Activated naive CD4-positive, alpha-beta T cell (primary cell): ENCODE measurements around the gene SLC4A1AP.

ENCODE experiments used
- DNase-seq, 4 experiments: peaks; one replicate each; lab custom pipeline; 2025; lab: John Stamatoyannopoulos, UW

Gene SLC4A1AP

DNA sequence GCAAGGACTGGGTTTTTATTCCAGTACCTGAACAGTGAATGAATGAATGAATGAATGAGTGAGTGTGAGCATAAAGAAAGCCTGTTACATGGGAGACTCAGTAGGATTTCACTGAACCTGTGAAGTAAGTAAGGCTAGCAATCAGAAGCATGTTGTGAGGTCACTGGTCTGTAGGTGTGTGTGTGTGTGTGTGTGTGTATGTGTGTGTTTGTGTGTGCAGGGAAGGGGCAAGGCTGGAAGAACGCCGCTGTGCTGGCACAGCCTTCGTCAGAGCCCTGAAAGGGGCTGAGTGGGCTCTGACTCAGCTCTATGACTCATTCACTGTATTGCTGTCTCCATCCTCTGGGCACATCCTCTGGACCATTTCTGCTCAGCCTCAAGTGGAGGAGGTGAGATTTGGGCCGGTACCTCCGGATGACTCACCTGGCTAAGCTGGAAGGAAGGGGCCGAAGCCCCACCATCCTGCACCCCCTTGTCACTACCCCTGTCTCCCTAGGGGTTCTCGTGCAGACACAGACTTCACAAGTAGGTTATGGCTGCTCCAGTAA, 56.4 kb downstream of the SLC4A1AP start:
- DNase-seq: no peak

DNA sequence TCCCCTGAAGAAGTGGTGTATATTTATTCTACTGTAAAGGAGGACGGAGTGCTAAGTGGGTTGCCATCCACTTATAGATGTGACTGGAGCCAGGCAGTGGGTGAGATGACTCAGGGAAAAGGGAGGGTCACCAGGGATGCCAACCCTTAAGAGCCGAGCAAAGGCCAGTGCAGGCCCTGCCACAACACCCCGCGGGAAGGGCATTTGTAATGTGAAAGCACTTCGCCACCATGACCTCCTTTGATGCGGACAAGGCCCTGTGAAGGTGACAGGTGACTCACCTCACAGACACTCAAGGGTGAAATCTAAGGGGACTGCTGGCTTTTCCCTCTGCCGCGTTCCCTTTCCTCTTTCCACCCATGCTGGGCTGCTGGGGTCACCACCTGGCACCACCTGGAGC, 57.6 kb downstream of the SLC4A1AP start:
- no peak for DNase-seq

DNA sequence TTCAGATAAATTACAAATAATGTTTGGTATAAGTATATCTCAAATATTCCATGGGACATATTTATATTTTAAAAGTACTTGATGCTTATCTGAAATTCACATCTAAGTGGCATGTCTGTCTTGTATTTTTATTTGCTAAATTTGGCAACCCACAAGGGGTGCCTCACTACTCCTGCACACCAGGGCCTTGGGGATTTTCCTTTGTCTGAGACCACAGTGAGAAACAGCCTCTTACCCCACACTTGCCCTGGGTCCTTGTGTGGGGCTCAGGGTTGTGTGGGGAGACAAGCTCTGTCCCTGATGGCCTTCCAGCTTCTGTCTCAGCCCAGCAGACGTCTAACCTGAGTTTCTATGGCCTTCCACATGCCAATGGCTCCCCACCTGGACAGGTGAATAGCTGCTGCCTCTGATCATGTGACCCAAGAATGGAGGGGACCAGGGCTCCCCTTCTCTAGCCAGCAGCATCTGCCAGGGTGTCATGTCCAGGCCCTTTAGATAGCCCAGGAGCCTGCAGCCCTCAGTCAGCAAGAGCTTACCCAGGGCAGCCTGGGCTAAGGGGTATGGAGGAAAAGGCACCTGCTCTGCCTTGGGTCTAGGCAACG, 58.3 kb downstream of the SLC4A1AP start:
- no peak for DNase-seq

DNA sequence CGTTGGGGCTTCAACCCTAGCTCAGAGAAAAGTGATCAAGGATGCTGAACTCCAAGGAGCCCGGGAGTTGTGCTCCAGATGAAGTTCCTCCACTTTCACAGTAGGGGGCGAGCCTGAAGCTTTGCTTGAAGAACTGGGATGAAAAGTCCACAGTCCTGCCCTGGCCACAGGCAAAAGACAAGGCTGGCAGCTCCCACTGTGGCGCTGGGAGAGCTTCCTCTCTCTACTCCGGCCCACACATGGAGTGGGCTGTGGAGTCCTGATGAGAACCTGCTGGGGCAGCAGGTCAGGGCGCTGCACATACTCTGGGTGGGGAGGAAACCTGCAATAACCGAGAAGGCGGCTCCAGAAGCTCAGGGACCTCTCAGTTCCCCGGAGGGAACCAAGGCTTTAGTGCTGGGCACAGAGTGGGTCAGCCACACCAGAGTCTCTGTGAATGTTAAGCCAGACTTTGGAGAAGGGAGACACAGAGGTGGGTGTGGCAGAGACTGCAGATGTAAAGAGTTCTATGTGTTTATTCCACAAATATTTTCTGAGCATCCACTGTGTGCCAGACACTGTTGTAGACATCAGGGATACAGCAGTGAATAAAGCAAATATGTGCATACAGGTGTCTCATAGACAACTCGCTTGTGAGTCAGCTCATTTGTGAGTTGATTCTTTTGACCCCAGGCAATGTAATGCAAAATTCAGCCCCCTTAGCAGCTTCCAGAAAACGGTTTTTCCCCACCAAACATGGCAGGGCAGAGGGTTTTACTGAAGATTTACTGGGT, 59.9 kb downstream of the SLC4A1AP start:
- DNase-seq: no peak

DNA sequence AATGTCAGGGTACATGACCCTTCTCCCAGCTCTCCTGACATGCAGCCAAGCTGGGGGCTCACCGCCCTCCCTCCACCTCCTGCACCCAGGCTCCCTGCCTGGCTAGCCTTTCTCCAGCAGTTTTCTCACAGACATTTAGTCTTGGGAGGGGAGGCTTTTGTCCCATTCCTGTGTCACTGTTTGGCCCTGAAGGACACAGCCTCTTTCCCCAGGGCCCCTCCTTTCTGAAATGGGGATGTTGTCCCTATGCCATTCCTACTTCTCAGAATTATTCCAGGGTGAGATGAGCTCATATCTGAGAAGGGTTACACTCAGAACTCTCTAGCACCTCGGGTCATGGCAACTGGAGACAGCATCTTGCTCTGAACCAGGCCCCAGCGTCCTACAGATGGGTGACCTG, 60.5 kb downstream of the SLC4A1AP start:
- no peak for DNase-seq

DNA sequence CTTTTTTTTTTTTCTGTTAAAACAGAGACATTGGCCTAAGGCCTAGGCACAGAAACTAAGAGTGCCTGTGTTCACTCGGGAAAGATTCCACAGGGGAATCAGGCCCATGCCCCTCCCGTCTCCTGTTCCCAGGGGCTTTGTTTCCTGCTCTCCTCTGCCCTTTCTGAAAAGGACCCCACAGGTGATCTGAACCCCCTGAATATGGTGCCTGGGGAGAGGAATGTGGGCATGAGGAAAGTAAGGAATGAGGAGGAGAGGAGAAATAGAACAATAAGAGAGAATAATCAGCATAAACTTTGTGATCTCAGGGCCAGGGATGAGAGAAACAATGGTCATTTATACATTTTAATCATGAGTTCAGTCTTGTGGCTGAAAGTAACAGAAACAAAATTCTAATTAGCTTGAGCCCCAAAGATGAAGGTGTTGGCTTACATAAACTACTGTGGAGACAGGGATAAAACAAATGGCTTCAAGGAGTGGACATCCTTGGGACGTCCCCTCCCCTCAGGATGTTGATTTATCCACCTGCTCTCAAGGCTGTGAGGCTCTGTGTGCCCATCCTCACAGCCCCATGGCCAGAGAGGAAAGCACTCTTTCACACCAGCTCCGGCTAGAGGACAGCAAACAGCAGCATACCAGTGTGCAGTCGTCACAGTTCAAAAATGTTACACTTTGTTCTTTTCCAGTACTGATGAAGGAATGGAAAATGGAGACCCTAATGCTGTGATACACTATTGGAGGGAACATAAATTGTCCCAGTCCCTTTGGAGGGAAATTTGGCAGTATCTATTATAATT, 61.4 kb downstream of the SLC4A1AP start:
- no peak for DNase-seq

DNA sequence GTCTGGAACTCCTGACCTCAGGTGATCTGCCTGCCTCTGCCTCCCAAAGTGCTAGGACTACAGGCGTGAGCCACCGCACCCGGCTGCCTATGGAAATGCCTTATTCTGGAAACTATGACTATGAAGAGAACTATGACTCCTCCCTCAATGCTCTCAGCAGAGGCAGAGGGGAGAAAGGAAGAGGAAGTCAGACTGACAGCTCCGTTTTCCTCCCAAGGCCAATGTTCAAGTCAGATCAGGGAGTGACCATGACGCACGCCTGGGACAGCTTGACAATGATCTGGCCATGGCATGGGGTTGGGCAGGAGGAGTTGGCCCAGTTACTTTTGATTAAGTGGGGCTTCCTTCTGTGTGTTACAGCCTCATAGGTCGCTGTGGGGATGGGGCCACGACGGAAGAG, 63.6 kb downstream of the SLC4A1AP start:
- DNase-seq: no peak

DNA sequence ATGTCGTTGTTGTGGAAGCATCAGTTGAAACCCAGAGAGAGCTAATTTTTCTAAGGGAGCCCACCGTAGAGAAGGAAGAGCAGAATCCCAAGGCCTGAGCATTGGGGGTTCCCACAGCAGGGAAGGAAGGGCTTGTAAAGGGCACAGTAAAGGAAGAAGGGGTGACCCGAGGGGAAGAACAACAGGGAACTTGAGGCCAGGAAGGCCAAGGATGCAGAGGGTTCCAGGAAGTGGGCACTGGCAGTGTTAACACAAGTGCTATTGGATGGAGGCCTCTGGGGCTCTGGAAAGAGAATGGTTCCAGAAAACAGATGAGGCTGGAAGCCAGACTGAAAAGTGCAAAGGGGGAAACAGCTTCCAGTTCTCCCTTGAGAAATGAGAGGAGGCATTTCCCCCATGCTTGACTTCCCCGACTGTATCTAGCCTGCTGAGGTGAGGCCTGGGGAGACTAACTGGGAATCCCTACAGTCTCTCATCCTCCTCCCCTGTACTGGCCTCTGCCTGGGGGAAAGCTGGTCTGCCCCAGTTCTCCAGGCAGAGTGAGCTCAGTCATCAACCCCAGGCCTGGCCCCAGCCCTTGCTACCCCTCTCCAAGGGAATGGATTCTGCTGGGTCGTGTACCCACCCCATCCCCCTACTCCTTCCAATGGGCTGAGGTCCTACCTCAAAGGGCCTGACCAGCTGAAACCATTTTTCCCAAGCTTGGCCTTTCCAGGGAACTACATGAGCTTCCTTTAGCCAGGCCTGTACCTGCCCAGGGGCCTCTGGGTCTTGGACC, 64.6 kb downstream of the SLC4A1AP start:
- DNase-seq: no peak

DNA sequence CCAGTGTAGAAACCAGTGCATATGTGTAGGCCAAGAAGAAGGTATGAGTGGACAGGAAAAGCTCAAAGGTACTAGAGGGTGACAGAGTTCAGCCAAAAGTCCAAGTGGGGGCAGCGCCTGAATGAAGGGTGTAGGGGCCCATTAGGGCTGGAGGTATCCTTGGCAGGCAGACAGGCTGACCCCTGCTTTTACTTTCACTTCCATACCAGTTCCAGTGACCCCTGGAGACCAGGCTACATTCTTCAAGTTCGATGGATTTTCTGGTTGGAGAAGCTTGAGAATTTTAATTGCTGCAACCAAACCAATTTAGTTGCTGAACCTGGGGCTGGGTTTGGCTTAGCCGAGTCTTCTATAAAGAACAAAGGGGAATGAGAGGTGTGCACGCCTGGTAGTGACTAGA, 65.5 kb downstream of the SLC4A1AP start:
- DNase-seq: no peak

DNA sequence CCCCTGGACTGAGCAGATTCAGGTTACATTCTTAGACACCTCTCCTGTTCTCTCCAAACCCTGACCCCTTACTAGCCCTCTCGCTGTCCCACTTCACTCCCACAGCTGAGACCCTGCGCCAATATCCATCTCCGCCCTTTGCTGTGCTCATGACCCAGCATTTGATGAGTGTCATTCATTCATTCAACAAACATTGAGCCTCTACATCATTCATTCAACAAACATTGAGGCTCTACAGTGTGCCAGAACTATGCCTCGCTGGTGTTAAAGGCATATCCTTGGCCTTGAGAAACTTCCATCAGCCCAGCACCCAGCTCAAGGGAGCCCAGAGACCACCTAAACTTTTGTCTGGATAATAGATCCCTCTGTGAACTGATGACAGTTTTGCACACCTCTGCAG, 65.9 kb downstream of the SLC4A1AP start:
- DNase-seq: no peak

DNA sequence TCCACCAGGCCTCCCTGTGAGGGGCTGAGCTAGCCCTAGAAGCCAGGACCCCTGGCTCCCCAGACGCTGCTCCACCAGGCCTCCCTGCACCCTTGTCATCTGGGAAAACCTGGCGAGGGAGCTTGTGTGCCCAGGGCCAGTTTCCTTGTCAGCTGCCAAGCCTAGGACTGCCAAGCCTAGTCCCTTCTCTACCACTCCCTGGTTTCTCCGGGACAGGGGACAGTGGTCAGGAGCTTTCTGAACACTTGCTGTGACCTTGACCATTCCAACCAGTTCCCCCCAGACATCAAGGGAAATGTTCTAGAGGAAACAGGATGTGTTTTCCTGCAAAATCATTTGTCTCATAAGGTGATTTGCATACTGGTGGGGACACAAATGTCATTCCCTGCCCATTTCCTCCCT, 66.6 kb downstream of the SLC4A1AP start:
- DNase-seq: no peak

DNA sequence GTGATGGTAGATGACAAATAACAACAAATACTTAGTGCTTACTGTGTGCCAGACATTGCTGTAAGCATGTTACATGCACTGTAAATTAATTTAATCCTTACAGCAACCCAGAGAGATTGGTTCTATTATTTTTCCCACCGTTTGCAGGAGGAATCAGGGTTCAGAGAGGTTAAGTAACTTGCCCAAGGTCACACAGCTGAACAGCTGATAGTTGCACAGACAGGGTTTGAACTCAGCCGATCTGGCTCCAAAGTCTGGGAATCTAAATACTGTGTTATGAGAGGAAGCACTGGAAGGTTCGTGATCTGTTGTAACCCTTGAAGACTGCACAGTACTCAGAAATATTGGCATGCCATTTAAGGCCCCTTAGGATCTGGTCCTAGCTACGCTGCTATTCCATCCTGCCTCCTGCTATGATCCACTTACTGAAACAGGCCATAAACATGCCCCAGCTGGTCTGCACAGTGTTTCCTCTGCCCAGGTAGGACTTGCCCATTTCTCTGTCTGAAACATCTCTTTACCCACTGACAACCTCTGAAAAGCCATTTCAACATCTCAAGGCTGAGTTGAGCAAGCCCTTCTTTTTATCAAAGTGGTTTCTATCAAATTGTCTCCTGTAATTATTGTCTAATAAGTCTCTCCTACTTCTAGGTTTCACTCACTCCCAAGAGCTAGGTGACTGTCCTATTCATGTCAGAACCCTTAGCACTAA, 67.4 kb downstream of the SLC4A1AP start:
- DNase-seq: no peak

DNA sequence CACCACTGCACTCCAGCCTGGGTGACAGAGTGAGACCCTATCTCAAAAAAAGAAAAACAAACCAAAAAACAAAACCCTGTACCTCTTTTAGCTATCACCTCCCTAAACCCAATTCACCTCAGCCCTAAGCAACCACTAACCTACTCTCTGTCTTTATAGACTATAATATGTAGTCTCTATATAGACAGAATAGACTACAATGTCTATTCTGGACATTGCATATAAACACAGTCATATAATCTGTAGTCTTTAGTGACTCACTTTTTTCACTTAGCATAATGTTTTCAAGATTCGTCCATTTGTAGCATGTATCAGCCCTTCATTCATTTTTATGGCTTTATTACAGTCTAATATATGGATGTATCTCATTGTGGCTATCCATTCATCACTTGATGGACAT, 70.6 kb downstream of the SLC4A1AP start:
- no peak for DNase-seq

DNA sequence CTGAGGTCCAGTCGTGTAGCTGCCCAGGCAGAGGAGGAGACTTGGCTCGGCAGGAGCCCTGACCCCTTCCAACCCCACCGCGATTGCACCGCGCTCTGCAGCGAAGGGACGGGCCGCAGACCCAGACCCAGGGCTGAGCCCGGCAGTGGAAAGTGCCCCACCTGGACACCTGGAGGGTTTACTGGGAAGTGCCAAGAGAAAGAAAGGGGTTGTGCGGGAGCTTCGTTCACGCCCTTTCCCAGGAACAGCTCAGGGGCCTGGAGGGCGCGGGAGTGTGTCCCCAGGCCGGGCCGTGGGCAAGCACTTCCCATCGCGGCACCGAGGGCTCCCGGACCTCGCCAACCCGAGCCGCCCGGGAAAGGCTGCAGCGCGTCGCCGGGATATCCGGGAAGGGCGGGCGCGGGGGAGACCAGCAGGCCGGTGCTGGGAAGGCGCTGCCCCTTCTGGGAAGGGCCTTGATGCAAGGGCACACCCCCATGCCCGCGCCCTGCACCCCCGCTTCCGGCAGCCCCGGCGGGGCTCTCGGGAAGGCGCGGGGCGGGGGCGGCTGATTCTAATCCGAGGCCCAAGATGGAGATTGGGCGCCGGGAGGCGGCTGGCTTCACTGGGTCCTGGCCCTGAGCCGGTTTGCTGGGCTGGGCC, 71.7 kb downstream of the SLC4A1AP start:
- DNase-seq: peak in 2 of 4 experiments; percentile 38 to 65

DNA sequence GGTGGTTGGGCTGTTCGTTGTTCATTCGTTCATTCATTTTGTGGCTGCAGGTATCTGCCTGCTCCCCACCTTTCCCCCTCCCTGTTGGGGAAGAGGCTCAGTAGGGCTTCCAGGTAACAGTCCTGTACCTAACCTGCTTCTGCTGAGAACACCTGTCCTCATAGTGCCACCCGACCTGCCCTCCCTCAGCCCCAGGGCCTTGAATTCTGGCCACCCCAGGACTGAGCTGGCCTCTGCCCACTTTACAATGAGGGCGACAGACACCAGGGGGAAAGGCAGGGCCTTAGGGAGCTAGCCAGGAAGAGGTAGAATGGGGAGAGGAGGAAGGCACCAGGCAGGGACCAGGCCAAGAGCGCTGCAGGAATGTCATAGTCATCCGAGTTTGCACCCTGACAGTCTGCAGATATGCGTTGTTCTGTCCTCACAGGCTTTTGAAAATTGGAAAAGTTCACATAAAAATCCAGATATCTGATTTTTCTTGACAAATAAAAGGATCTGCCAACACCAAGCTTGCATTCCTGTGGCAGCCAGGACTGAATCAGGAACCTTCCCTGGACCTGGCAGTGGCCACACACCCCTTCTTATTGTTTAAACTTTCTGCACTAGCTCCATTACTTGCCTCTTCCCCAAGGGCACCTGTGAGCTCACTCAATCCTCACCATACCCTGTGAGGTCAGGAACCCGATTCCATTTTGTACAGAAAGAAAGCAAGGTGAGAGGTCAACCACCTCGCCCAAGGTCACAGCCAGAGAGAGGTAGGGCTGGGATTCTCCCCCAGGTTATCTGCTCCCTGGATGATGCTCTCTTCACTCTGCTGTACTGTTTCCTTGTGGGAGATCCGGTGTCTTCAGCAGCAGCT, 72.6 kb downstream of the SLC4A1AP start:
- DNase-seq: no peak

DNA sequence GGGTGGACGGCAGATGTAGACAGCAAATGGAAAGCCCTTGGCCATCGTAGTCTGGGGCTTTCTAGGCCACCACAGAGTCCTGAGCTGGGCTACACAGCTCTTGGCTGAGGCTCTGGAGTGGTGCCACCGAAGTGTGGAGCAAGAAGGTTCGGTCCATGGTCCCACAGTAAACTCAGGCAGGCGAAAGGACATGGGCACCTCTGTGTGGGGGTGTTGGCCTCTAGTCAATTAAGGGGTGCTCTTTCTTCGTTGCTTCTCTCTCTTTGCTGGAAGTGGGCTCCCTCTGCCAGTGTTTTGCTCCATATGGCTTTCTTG, 73.2 kb downstream of the SLC4A1AP start:
- DNase-seq: no peak

DNA sequence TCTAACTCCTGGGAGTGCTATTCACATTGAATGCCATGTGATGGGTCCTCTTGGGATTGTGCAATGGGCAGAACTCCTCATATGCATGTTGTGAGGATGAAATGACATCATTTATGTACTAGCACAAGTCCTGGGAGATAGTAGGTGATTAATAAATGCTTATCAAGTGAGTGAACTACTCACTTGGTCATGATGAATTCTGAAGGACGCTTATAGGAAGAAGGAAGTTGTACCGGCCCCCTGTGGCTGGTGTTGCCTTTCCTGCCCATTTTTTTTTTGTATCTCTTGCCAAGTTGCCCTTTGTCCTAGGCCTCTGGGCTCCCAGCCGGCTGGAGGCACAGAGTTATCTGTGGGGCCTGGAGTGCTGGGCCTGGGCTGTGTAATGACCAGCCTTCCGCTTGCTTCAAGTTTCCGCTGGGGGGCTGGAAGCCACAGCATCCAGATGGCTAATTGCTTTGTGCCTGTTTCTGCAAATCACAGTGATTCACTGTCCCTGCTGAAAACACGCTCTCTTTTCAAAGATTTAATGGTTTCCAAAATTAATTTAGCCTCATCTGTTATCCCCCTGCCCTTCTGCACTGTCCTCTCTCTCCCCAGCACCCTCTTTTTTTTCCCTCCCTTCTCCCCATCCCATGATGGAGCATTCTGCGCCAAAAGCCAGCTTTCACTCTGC, 74.1 kb downstream of the SLC4A1AP start:
- DNase-seq: no peak

DNA sequence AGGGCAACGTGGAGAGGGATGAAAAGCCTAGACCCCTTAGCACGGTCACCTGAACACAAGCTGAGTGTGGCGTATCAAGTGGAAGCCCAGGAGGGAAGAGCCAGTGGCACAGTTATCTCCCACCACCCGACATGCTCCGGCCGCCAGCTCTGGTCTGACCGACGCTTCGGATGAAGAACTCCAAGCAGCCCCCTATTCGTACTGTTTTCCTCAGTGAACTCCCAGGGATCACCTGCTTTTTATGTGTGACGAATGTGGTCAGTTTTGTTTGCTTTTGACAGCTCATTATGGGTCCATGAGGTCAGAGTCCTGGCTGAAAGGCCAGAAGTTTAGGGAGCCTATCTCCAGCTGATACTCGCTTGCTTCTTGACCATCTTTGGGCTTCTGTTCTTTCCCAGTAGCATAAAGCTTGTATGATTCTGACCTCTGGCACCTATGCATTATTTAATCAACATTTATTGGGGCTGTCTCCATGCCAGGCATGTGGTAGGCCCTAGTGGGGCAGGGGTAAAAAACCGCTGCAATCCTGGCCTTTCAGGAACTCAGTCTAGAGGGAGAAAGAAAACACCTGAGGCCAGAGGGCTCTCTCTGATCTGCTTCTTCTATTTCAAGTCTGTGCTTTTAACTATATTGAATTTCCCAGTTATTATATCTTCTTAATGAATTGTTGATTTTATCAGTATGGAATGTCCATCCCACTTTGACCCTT, 74.8 kb downstream of the SLC4A1AP start:
- DNase-seq: no peak

DNA sequence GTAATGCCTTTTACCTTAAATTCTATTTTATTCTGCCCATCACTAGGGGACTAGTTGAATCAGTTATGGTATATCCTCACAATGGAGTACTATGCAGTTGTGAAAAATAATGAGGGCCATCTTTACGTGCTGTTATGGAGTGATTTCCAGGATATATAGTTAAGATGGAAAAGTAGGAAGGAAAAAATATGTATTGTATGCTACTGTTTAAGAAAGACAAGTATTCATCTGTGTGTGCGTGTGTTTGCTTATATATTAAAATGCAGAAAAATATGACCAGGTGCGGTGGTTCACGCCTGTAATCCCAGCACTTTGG, 75.3 kb downstream of the SLC4A1AP start:
- DNase-seq: no peak
